Hepatocyte (in vitro differentiated cells): ENCODE results near the gene HSD11B1L. TPM values are rescaled to one million over a fixed set of nuclear protein-coding genes. Genes with fewer than 3 reads are reported as not detected.
"Not testable (repeated sequence)": the region's sequence is repeated elsewhere in the genome, so short reads cannot be mapped to it uniquely, and the experiment has no call there.

Experiments
- DNase-seq: peaks from one replicate; pipeline ENCODE4 v3.0.0-alpha.2; 2016; ENCODE audit warnings: low spot score
- H2AFZ ChIP-seq: fragments of 200-600 bp; sonication (generic); 2 replicates; pipeline ENCODE4 v1.6.0; 2016; ENCODE audit warnings: antibody characterized with exemption, mild to moderate bottlenecking
- H3K27ac ChIP-seq: fragments of 200-600 bp; sonication (generic); 2 replicates; pipeline ENCODE4 v1.5.1; 2016; ENCODE audit warnings: mild to moderate bottlenecking
- H3K27me3 ChIP-seq: fragments of 200-600 bp; sonication (generic); 2 replicates; pipeline ENCODE4 v1.6.1; 2016
- H3K36me3 ChIP-seq: fragments of 200-600 bp; sonication (generic); replicated peaks from 2 replicates; pipeline ENCODE4 v1.5.1; 2016; ENCODE audit warnings: low read depth; ENCODE audit not compliant: insufficient read depth
- H3K4me1 ChIP-seq: fragments of 200-600 bp; sonication (generic); 2 replicates; pipeline ENCODE4 v1.5.1; 2016; ENCODE audit warnings: mild to moderate bottlenecking, moderate library complexity; ENCODE audit not compliant: insufficient read depth
- H3K4me2 ChIP-seq: fragments of 200-600 bp; sonication (generic); 2 replicates; pipeline ENCODE4 v1.6.0; 2016
- H3K4me3 ChIP-seq: fragments of 200-600 bp; sonication (generic); 2 replicates; pipeline ENCODE4 v1.5.1; 2016; ENCODE audit warnings: mild to moderate bottlenecking
- H3K79me2 ChIP-seq: fragments of 200-600 bp; sonication (generic); 2 replicates; pipeline ENCODE4 v1.6.0; 2017; ENCODE audit warnings: mild to moderate bottlenecking
- H3K9me2 ChIP-seq: fragments of 200-600 bp; sonication (generic); replicated peaks from 2 replicates; pipeline ENCODE4 v1.6.0; 2017; ENCODE audit warnings: mild to moderate bottlenecking; ENCODE audit not compliant: insufficient read depth
- H3K9me3 ChIP-seq: fragments of 200-600 bp; sonication (generic); 2 replicates; pipeline ENCODE4 v1.5.1; 2016; ENCODE audit warnings: low read depth, mild to moderate bottlenecking
- H4K20me1 ChIP-seq: fragments of 200-600 bp; sonication (generic); 2 replicates; pipeline ENCODE4 v1.6.0; 2016; ENCODE audit warnings: mild to moderate bottlenecking; ENCODE audit not compliant: insufficient read depth, poor library complexity, severe bottlenecking
- CTCF ChIP-seq: fragments of 200-600 bp; sonication (generic); IDR thresholded peaks from 2 replicates; pipeline ENCODE4 v1.5.1; 2016; ENCODE audit warnings: antibody characterized with exemption, mild to moderate bottlenecking; ENCODE audit not compliant: poor library complexity
- EZH2 ChIP-seq: fragments of 200-600 bp; sonication (generic); IDR thresholded peaks from 2 replicates; pipeline ENCODE4 v1.6.1; 2016; ENCODE audit warnings: antibody characterized with exemption, mild to moderate bottlenecking, borderline replicate concordance
- EZH2phosphoT487 ChIP-seq: fragments of 200-600 bp; sonication (generic); IDR thresholded peaks from one replicate; pipeline ENCODE4 v1.6.1; 2018; ENCODE audit warnings: antibody characterized with exemption, mild to moderate bottlenecking, low read depth, moderate library complexity; ENCODE audit not compliant: unreplicated experiment, severe bottlenecking
- WGBS: methylation state at CpG from one replicate; pipeline ENCODE4 v1.1.6; 2016; ENCODE audit warnings: low lambda C conversion rate; ENCODE audit errors: missing lambda C conversion rate; 5-methylcytosine and 5-hydroxymethylcytosine counted together
- polyA plus RNA-seq: library from polyadenylated mRNA; unstranded; fragments of >200 nt; fragmentation: Nextera tagmentation; extraction: Ambion mirVana; gene quantifications from 2 replicates; pipeline ENCODE4 v1.2.1, GENCODE V29; 2016
- total RNA-seq: library from RNA; depleted of rRNA; stranded (reverse); fragments of >200 nt; gene quantifications from 2 replicates; pipeline ENCODE4 v1.2.3, GENCODE V29; 2014

HSD11B1L gene
- total and polyA plus RNA-seq, 2 experiments from 2014 or later, result 14.9 to 26.0 TPM

GRCh38 chr19:5686647-5687359, 6.0 kb downstream of the HSD11B1L start:
- Histone ChIP-seq H3K27ac (peak overlapping the region; percentile 75), H3K9me3 (no peaks in the 10 kb centered on the region), H3K4me2 (peak overlapping the region; percentile 82), H2AFZ (peak overlapping the region; percentile 64), H3K27me3 (no peaks in the 10 kb centered on the region), H3K9me2 (no peaks in the 10 kb centered on the region), H3K4me3 (peak overlapping the region; percentile 51), H3K79me2 (peaks cover 16% of the 10 kb centered on the region), H4K20me1 (peaks cover 15% of the 10 kb centered on the region), H3K4me1 (peaks cover 3% of the 10 kb centered on the region), H3K36me3 (no peaks in the 10 kb centered on the region)
- 0% methylated on average over 11 of the region's 59 CpGs for WGBS
- peak; percentile 97 for DNase-seq
- TF ChIP-seq EZH2phosphoT487 (no peak), CTCF (peak; percentile 80)

- TF ChIP-seq EZH2, result no peak
- no peak for TF ChIP-seq EZH2phosphoT487
- peaks cover 8% of the 10 kb centered on the region for H3K4me1 ChIP-seq
- no peaks in the 10 kb centered on the region for H3K9me2 ChIP-seq
- H3K9me3 ChIP-seq, result no peaks in the 10 kb centered on the region
- H3K4me3 ChIP-seq, result no peak overlapping the region
- H4K20me1 ChIP-seq, result peaks cover 23% of the 10 kb centered on the region
- DNase-seq, result no peak
- H3K27ac ChIP-seq, result no peak overlapping the region
- no peak overlapping the region for H2AFZ ChIP-seq
- H3K79me2 ChIP-seq, result peaks cover 24% of the 10 kb centered on the region
- peak overlapping the region; percentile 82 for H3K4me2 ChIP-seq
- H3K36me3 ChIP-seq, result no peaks in the 10 kb centered on the region
- no peaks in the 10 kb centered on the region for H3K27me3 ChIP-seq
- 86% methylated on average over 55 of the region's 76 CpGs for WGBS
These were observed 6.8 kb downstream of the HSD11B1L start for GRCh38 chr19:5687360-5688198.

GRCh38 chr19:5688262-5688881, 7.5 kb downstream of the HSD11B1L start:
- not testable (repeated sequence) for H3K9me3 ChIP-seq, H3K4me1 ChIP-seq, H2AFZ ChIP-seq, H3K4me2 ChIP-seq, H3K27me3 ChIP-seq, H3K27ac ChIP-seq, H3K36me3 ChIP-seq, H3K4me3 ChIP-seq, H3K9me2 ChIP-seq, DNase-seq
- H3K79me2 ChIP-seq, result peaks cover 32% of the 10 kb centered on the region
- WGBS, result 95% methylated on average over 13 of the region's 13 CpGs
- peaks cover 31% of the 10 kb centered on the region for H4K20me1 ChIP-seq

- DNase-seq, result peak; percentile 99
- no peaks in the 10 kb centered on the region for H3K27me3 ChIP-seq
- H3K79me2 ChIP-seq, result peaks cover 51% of the 10 kb centered on the region
- H3K4me1 ChIP-seq, result peaks cover 8% of the 10 kb centered on the region
- peak within 1 kb of the TSS; percentile 99 for H3K4me2 ChIP-seq
- WGBS, result under 1% methylated on average over 69 of the region's 73 CpGs
- no peaks in the 10 kb centered on the region for H3K36me3 ChIP-seq
- TF ChIP-seq CTCF (peak; percentile 95), EZH2 (no peak), EZH2phosphoT487 (no peak)
- no peaks in the 10 kb centered on the region for H3K9me3 ChIP-seq
- peak within 1 kb of the TSS; percentile 96 for H3K27ac ChIP-seq
- H4K20me1 ChIP-seq, result peaks cover 51% of the 10 kb centered on the region
- H3K4me3 ChIP-seq, result peak within 1 kb of the TSS; percentile 70
- H2AFZ ChIP-seq, result peak within 1 kb of the TSS; percentile 77
- no peaks in the 10 kb centered on the region for H3K9me2 ChIP-seq
These were observed 9.5 kb downstream of the HSD11B1L start, which contains the start of gene RPL36 for GRCh38 chr19:5690125-5690954. RPL36 (plus strand) TSS chr19:5690295; CDS start chr19:5690508, 213 bp downstream.
